Activated CD8-positive, alpha-beta T cell treated with anti-CD3 and anti-CD28 coated beads for 36 hours (primary cell): ENCODE data around the gene FNTB. TPM values are rescaled to one million over a fixed set of nuclear protein-coding genes. Genes with fewer than 3 reads are reported as not detected.
A peak's percentile ranks its signal among the peaks of the same experiment; 100 is the strongest.

Source experiments
- ATAC-seq: fragments of 200-7000 bp; cut with Tn5 transposase; one replicate; pipeline ENCODE4 v1.10.0; 2021; ENCODE audit warnings: mild to moderate bottlenecking, moderate library complexity
- CTCF ChIA-PET: fragments of 350-600 bp; sonication (Branson Sonifier 250); formaldehyde crosslinking; loops from one replicate; lab custom pipeline; 2021; ENCODE audit warnings: antibody characterized with exemption; lab: Charles Lee
- POLR2A ChIA-PET: fragments of 350-600 bp; sonication (Branson Sonifier 250); formaldehyde crosslinking; loops from one replicate; lab custom pipeline; 2021; ENCODE audit warnings: antibody characterized with exemption; lab: Charles Lee
- DNase-seq: peaks from one replicate; pipeline ENCODE4 v3.0.0-alpha.2; 2020
- H3K27ac Mint-ChIP-seq: one replicate; pipeline ENCODE4 v1.8.0; 2021; ENCODE audit warnings: mild to moderate bottlenecking, mixed read lengths
- H3K27me3 Mint-ChIP-seq: one replicate; pipeline ENCODE4 v1.8.0; 2021; ENCODE audit warnings: mixed read lengths
- H3K36me3 Mint-ChIP-seq: one replicate; pipeline ENCODE4 v1.8.0; 2021; ENCODE audit warnings: low read depth, mixed read lengths
- H3K4me1 Mint-ChIP-seq: one replicate; pipeline ENCODE4 v1.8.0; 2021; ENCODE audit warnings: low read depth, mixed read lengths
- H3K4me3 Mint-ChIP-seq: one replicate; pipeline ENCODE4 v1.8.0; 2021; ENCODE audit warnings: mild to moderate bottlenecking, moderate library complexity, mixed read lengths
- H3K9me3 Mint-ChIP-seq: one replicate; pipeline ENCODE4 v1.8.0; 2021; ENCODE audit warnings: mixed read lengths
- CTCF ChIP-seq: fragments of 200-600 bp; IDR thresholded peaks from one replicate; pipeline ENCODE4 v1.8.0; 2022; ENCODE audit warnings: antibody characterized with exemption, mild to moderate bottlenecking
- intact Hi-C: fragments of 100-400 bp; cut with micrococcal nuclease; formaldehyde crosslinking; loops from one replicate; pipeline ENCODE4 v1.10.0; 2022
- total RNA-seq, 2 experiments: library from RNA; stranded (reverse); gene quantifications; one replicate each; pipeline ENCODE4 v1.2.3, GENCODE V29; 2021

FNTB gene
- total RNA-seq, 2 experiments from 2014 or later, result 18.8 to 23.5 TPM

GRCh38 chr14:64948612-64949210, 38.0 kb upstream of the FNTB start:
- POLR2A ChIA-PET, result interaction anchor here (1.4 kb wide), 1 partner anchor 8 kb away, joined by 4 read pairs; no protein-coding TSS in a partner anchor
- Mint-ChIP-seq H3K9me3 (no peaks in the 10 kb centered on the region), H3K4me1 (peaks cover 16% of the 10 kb centered on the region), H3K4me3 (no peak overlapping the region), H3K27ac (no peak overlapping the region), H3K36me3 (peaks cover 16% of the 10 kb centered on the region), H3K27me3 (no peaks in the 10 kb centered on the region)
- no peak for TF ChIP-seq CTCF
- ATAC-seq (no peak), DNase-seq (no peak)
- intact Hi-C loops, result no loop called here
- CTCF ChIA-PET, result interaction anchor here (0.9 kb wide), 1 partner anchor 17 kb away, joined by 3 read pairs; no protein-coding TSS in a partner anchor

- ChIA-PET CTCF (interaction anchor here (1.1 kb wide), 1 partner anchor 15 kb away, joined by 5 read pairs; no protein-coding TSS in a partner anchor), POLR2A (interaction anchor here (0.6 kb wide), 1 partner anchor 17 kb away, joined by 3 read pairs; no protein-coding TSS in a partner anchor)
- Mint-ChIP-seq H3K36me3 (peaks cover 2% of the 10 kb centered on the region), H3K4me3 (no peak overlapping the region), H3K27ac (no peak overlapping the region), H3K27me3 (no peaks in the 10 kb centered on the region), H3K4me1 (peaks cover 7% of the 10 kb centered on the region), H3K9me3 (no peaks in the 10 kb centered on the region)
- ATAC-seq (no peak), DNase-seq (no peak)
- intact Hi-C loops, result no loop called here
- TF ChIP-seq CTCF, result no peak
These were observed 35.8 kb upstream of the FNTB start for GRCh38 chr14:64950889-64951288.

DNA sequence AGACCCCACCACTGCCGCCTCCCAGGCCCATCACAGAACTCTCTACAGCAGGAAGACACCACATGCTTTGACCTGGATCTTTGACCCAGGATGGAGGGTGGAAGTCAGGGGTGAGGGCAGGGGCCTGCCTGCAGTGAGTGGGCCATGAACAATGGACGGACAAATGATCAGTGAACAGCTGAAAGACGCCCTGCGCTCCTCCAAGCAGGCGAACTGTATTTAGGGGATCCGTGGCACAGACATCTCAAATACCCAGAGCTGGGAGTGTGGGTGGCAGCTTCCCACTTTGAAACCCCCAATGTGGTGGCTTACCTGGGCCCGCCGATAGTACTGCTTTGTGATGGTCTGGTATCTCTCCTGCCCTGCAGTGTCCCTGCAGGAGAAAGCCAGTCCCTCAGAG, 35.4 kb upstream of the FNTB start:
- ATAC-seq (no peak), DNase-seq (no peak)
- H3K27ac Mint-ChIP-seq, result no peak overlapping the region
- no peaks in the 10 kb centered on the region for H3K27me3 Mint-ChIP-seq
- ChIA-PET CTCF (no interaction called here), POLR2A (interaction anchor here (0.6 kb wide), 1 partner anchor 17 kb away, joined by 3 read pairs; no protein-coding TSS in a partner anchor)
- no peak overlapping the region for H3K4me3 Mint-ChIP-seq
- no peak for TF ChIP-seq CTCF
- peaks cover 2% of the 10 kb centered on the region for H3K36me3 Mint-ChIP-seq
- H3K4me1 Mint-ChIP-seq, result peaks cover 7% of the 10 kb centered on the region
- intact Hi-C loops, result no loop called here
- H3K9me3 Mint-ChIP-seq, result no peaks in the 10 kb centered on the region

GRCh38 chr14:64951724-64952123, 35.0 kb upstream of the FNTB start:
- Mint-ChIP-seq H3K27me3 (no peaks in the 10 kb centered on the region), H3K4me1 (peaks cover 5% of the 10 kb centered on the region), H3K4me3 (no peak overlapping the region), H3K36me3 (peaks cover 2% of the 10 kb centered on the region), H3K9me3 (no peaks in the 10 kb centered on the region), H3K27ac (no peak overlapping the region)
- no peak for TF ChIP-seq CTCF
- ChIA-PET CTCF (no interaction called here), POLR2A (no interaction called here)
- ATAC-seq, result no peak
- intact Hi-C loops, result no loop called here
- no peak for DNase-seq

DNA sequence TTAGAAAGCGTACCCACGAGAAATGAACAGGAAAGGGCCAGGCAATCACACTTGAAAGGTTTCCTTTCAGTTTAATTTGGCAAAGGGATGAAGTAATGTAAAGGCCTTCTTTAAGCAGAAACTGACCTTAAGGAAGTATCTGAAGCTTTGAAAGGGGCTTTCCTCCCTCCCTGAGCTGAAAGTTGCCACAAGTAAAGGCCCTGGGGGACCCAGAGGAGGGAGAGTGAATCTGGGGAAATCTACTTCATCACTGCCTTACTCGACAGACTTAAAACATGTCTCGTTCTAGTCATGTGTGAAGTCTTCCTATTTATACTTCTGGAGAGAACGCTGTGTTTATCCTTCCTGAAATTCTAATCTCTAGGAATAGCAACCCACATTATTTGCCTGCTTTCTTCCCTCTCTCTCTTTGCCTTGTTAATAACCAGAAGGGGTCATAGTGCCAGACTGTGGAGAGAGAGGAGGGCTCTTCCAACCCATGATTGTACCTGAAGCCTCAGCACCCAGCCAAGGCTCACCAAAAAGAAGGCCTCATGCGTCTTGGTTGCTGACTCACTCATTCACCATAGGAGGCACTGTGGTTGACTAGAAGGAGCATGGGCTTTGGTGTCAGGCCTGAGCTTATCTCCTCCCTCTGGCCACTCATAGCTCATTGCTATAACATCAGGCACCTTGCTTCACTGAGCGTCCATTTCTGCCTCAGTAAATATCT, 33.9 kb upstream of the FNTB start:
- POLR2A ChIA-PET, result no interaction called here
- Mint-ChIP-seq H3K27me3 (no peaks in the 10 kb centered on the region), H3K4me3 (no peak overlapping the region), H3K27ac (no peak overlapping the region), H3K9me3 (no peaks in the 10 kb centered on the region), H3K4me1 (peaks cover 2% of the 10 kb centered on the region), H3K36me3 (peaks cover 2% of the 10 kb centered on the region)
- DNase-seq, result peak; percentile 19
- intact Hi-C loops, result no loop called here
- peak; percentile 61 for ATAC-seq
- TF ChIP-seq CTCF, result no peak
- CTCF ChIA-PET, result interaction anchor here (0.9 to 1.4 kb wide), 5 partner anchors 8 to 67 kb away, joined by 3 to 4 read pairs (median 3); partner anchors contain the start of gene GPX2
